Measurements from ENCODE around the gene CHURC1.

GRCh38 chr14:64910847-64911495, 3.3 kb upstream of the CHURC1 start:
- TF ChIP-seq POLR2A (IDR thresholded peaks at IDR 0.05) (no peak), CTCF (IDR thresholded peaks at IDR 0.05) (no peak)
